PC-9 (cell line): ENCODE data around the gene STK39.

Experiments
- EZH2 ChIP-seq: fragments of 200-600 bp; sonication (generic); IDR thresholded peaks from 2 replicates; pipeline ENCODE4 v1.8.0; 2017; ENCODE audit warnings: antibody characterized with exemption, low read depth
- TF ChIP-seq, protein P1 (sequence below): fragments of 200-600 bp; sonication (generic); conservative IDR thresholded peaks from 2 replicates; pipeline ENCODE4 v1.6.1; 2017; ENCODE audit warnings: mixed run types, antibody characterized with exemption, mild to moderate bottlenecking, moderate library complexity

DNA sequence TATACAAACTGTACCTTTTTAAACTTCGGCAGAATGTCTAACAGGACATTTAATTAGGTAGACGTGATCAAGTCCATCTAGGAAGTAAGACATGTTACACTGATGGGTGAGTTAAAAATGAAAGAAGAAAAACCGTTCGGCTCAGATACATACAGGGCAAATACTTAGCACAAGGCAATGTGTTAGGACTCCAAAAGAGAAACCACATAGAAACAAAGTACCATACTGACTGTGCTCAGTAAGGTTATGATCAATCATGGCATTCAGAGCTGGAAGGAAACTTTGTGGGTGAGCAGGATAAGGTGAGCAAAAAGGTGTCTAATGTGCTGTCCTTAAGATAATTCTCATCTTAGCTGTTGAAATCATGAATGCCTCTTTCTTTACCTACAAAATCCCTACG is 211.9 kb downstream of the STK39 start:
- TF ChIP-seq, protein P1, sequence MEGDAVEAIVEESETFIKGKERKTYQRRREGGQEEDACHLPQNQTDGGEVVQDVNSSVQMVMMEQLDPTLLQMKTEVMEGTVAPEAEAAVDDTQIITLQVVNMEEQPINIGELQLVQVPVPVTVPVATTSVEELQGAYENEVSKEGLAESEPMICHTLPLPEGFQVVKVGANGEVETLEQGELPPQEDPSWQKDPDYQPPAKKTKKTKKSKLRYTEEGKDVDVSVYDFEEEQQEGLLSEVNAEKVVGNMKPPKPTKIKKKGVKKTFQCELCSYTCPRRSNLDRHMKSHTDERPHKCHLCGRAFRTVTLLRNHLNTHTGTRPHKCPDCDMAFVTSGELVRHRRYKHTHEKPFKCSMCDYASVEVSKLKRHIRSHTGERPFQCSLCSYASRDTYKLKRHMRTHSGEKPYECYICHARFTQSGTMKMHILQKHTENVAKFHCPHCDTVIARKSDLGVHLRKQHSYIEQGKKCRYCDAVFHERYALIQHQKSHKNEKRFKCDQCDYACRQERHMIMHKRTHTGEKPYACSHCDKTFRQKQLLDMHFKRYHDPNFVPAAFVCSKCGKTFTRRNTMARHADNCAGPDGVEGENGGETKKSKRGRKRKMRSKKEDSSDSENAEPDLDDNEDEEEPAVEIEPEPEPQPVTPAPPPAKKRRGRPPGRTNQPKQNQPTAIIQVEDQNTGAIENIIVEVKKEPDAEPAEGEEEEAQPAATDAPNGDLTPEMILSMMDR, result no peak
- TF ChIP-seq EZH2, result no peak
